ENCODE results near the gene COPA.

GRCh38 chr1:160326418-160326817 is 16.6 kb downstream of the COPA start:
- TF ChIP-seq CTCF (IDR thresholded peaks at IDR 0.05 in 4 of 5, conservative IDR thresholded peaks at IDR 0.05 in 1 of 5) (no peak), POLR2A (IDR thresholded peaks at IDR 0.05) (no peak)

Measured in gastrocnemius medialis (tissue), 4 donors.